ENCODE results near the gene FSCN2. TPM values are rescaled to one million over a fixed set of nuclear protein-coding genes. Genes with fewer than 3 reads are reported as not detected.

The FSCN2 gene
- total RNA-seq, 1 donor from 2014 or later: 3.6 TPM

GRCh38 chr17:81510785-81511553, 17.2 kb upstream of the FSCN2 start:
- ATAC-seq (no peak), DNase-seq (no peak)
- Histone ChIP-seq H3K4me3 (peak overlapping the region; percentile 94), H3K27me3 (no peaks in the 10 kb centered on the region), H3K4me1 (peaks cover 24% of the 10 kb centered on the region), H3K9me3 (no peaks in the 10 kb centered on the region), H3K27ac (peak overlapping the region; percentile 90), H3K36me3 (peaks cover 34% of the 10 kb centered on the region)
- TF ChIP-seq, protein P1, sequence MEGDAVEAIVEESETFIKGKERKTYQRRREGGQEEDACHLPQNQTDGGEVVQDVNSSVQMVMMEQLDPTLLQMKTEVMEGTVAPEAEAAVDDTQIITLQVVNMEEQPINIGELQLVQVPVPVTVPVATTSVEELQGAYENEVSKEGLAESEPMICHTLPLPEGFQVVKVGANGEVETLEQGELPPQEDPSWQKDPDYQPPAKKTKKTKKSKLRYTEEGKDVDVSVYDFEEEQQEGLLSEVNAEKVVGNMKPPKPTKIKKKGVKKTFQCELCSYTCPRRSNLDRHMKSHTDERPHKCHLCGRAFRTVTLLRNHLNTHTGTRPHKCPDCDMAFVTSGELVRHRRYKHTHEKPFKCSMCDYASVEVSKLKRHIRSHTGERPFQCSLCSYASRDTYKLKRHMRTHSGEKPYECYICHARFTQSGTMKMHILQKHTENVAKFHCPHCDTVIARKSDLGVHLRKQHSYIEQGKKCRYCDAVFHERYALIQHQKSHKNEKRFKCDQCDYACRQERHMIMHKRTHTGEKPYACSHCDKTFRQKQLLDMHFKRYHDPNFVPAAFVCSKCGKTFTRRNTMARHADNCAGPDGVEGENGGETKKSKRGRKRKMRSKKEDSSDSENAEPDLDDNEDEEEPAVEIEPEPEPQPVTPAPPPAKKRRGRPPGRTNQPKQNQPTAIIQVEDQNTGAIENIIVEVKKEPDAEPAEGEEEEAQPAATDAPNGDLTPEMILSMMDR (IDR thresholded peaks at IDR 0.05): no peak
- intact Hi-C loops (cut with DNase I): no loop called here

DNA sequence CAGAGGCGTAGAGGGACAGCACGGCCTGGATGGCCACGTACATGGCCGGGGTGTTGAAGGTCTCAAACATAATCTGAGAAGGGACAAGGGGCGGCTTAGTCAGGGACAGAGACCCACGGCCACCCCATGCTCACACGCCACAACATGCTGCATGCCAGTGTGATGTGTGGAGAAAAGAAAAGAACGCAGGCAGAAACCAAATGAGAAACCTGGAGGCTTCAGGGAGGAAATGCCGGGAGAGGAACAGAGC, 16.7 kb upstream of the FSCN2 start:
- Histone ChIP-seq H3K4me3 (peak overlapping the region; percentile 94), H3K27me3 (no peaks in the 10 kb centered on the region), H3K9me3 (no peaks in the 10 kb centered on the region), H3K4me1 (peaks cover 29% of the 10 kb centered on the region), H3K36me3 (peaks cover 34% of the 10 kb centered on the region), H3K27ac (peak overlapping the region; percentile 90)
- TF ChIP-seq, protein P1 (IDR thresholded peaks at IDR 0.05): no peak
- DNase-seq: no peak
- no peak for ATAC-seq
- intact Hi-C loops (cut with DNase I): no loop called here

DNA sequence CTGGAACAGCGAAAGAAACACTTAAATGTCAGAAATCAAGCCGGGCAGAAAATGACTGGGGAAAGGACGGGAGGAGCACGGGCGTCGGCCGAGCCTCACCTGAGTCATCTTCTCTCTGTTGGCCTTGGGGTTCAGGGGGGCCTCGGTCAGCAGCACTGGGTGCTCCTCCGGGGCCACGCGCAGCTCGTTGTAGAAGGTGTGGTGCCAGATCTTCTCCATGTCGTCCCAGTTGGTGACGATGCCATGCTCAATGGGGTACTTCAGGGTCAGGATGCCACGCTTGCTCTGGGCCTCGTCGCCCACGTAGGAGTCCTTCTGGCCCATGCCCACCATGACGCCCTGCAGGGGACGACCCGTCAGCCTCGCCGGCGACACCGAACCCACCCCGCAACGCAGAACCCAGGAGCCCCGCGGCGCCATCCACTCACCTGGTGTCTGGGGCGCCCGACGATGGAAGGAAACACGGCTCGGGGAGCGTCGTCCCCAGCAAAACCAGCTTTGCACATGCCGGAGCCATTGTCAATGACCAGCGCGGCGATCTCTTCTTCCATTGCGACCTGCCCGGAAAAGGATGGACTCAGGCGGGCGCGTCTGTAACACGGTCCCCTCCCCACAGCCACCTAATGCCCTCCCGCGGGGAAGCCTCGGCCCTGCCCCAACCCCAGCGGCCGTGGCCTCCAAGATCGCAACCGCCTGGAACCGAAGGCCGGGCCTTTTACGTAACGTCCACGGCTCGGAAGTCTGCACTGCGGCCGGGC, 16.2 kb upstream of the FSCN2 start:
- peaks cover 34% of the 10 kb centered on the region for H3K36me3 ChIP-seq
- DNase-seq (no peak), ATAC-seq (peak; percentile 1)
- peaks cover 34% of the 10 kb centered on the region for H3K4me1 ChIP-seq
- intact Hi-C loops (cut with DNase I): no loop called here
- H3K27me3 ChIP-seq: no peaks in the 10 kb centered on the region
- H3K9me3 ChIP-seq: no peaks in the 10 kb centered on the region
- TF ChIP-seq, protein P1 (IDR thresholded peaks at IDR 0.05): no peak
- H3K4me3 ChIP-seq: peak overlapping the region; percentile 94
- peak overlapping the region; percentile 90 for H3K27ac ChIP-seq

GRCh38 chr17:81512562-81513371, 15.4 kb upstream of the FSCN2 start, which contains the start of gene ACTG1:
Gene ACTG1 (minus strand): TSS chr17:81512799. CDS start chr17:81512354, 445 bp downstream.
- peak within 1 kb of the TSS; percentile 98 for H3K27ac ChIP-seq
- DNase-seq (peak; percentile 96), ATAC-seq (peak; percentile 80)
- H3K9me3 ChIP-seq: no peaks in the 10 kb centered on the region
- intact Hi-C loops (cut with DNase I): no loop called here
- peaks cover 40% of the 10 kb centered on the region for H3K4me1 ChIP-seq
- peak within 1 kb of the TSS; percentile 94 for H3K4me3 ChIP-seq
- TF ChIP-seq, protein P1 (IDR thresholded peaks at IDR 0.05): no peak
- H3K27me3 ChIP-seq: no peaks in the 10 kb centered on the region
- H3K36me3 ChIP-seq: peaks cover 34% of the 10 kb centered on the region

DNA sequence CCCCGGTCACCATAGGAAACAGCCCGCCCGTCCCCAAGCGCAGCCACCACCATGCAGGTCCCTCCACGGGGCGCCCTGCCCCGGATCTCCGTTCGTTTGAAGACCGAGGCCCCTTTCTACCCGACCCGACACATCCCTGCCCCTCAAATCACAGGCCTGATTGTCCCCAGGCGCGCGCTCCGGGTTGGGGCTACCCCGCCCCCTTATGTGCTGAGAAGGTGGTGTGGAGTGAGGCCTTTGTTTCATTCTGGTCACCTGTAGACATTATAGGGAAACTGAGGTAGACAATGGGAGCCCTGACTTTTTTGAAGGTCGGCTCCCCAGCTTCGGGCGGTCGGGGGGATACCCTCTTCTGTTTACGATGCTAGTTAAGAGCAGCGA, 14.8 kb upstream of the FSCN2 start:
- Histone ChIP-seq H3K36me3 (peaks cover 34% of the 10 kb centered on the region), H3K27me3 (no peaks in the 10 kb centered on the region), H3K4me3 (peak overlapping the region; percentile 94), H3K4me1 (peaks cover 44% of the 10 kb centered on the region), H3K9me3 (no peaks in the 10 kb centered on the region), H3K27ac (peak overlapping the region; percentile 98)
- intact Hi-C loops (cut with DNase I): no loop called here
- peak; percentile 86 for DNase-seq
- ATAC-seq: peak; percentile 4
- TF ChIP-seq, protein P1 (IDR thresholded peaks at IDR 0.05): no peak
